Measurements from ENCODE around the gene LRFN3. TPM values are rescaled to one million over a fixed set of nuclear protein-coding genes. Genes with fewer than 3 reads are reported as not detected.
A peak's percentile ranks its signal among the peaks of the same experiment; 100 is the strongest.

The LRFN3 gene
- total RNA-seq, 1 experiment from 2014 or later = 20.6 TPM

- no peak for TF ChIP-seq E2F1 (CRISPR knock-in tag; IDR thresholded peaks at IDR 0.05)
- no peak for TF ChIP-seq TP53 (CRISPR knock-in tag; IDR thresholded peaks at IDR 0.05)
- TF ChIP-seq USF1 (CRISPR knock-in tag; IDR thresholded peaks at IDR 0.05) = peak; percentile 90
- TF ChIP-seq GTF2I (CRISPR knock-in tag; conservative IDR thresholded peaks at IDR 0.05) = no peak
- no peak for TF ChIP-seq ATF1 (CRISPR knock-in tag; IDR thresholded peaks at IDR 0.05)
- no peak for TF ChIP-seq RELA (CRISPR knock-in tag; IDR thresholded peaks at IDR 0.05; ENCODE audit: borderline replicate concordance)
- TF ChIP-seq ATF6 (CRISPR knock-in tag; IDR thresholded peaks at IDR 0.05) = no peak
- TF ChIP-seq NFE2L1 (CRISPR knock-in tag; IDR thresholded peaks at IDR 0.05) = no peak
- TF ChIP-seq SMAD3 (CRISPR knock-in tag; IDR thresholded peaks at IDR 0.05; ENCODE audit: borderline replicate concordance) = no peak
- TF ChIP-seq ZNF138 (CRISPR knock-in tag; conservative IDR thresholded peaks at IDR 0.05) = no peak
- no peak for TF ChIP-seq ZNF416 (CRISPR knock-in tag; IDR thresholded peaks at IDR 0.05)
- no peak for TF ChIP-seq PRRX2 (CRISPR knock-in tag; IDR thresholded peaks at IDR 0.05)
- no peak for TF ChIP-seq STAT6 (CRISPR knock-in tag; conservative IDR thresholded peaks at IDR 0.05; ENCODE audit: low read depth)
- TF ChIP-seq FOXP1 (CRISPR knock-in tag; IDR thresholded peaks at IDR 0.05; ENCODE audit: borderline replicate concordance) = no peak; the same call in 1 of the 2 replicates
- no peak for TF ChIP-seq EMX1 (CRISPR knock-in tag; IDR thresholded peaks at IDR 0.05)
Observed at GRCh38 chr19:35931161-35931873, 4.9 kb upstream of the LRFN3 start (continued).

GRCh38 chr19:35931874-35932202 lies 4.3 kb upstream of the LRFN3 start:
- TF ChIP-seq HMGXB4 (CRISPR knock-in tag; IDR thresholded peaks at IDR 0.05) = 0 out of 2 replicates have a peak, but pooled peaks have one; percentile 18
- TF ChIP-seq NR1H2 (CRISPR knock-in tag; IDR thresholded peaks at IDR 0.05) = no peak
- TF ChIP-seq ZNF423 (CRISPR knock-in tag; IDR thresholded peaks at IDR 0.05) = 0 out of 2 replicates have a peak, but pooled peaks have one; percentile 9
- TF ChIP-seq MXD4 (CRISPR knock-in tag; IDR thresholded peaks at IDR 0.05; ENCODE audit: borderline replicate concordance) = no peak
- TF ChIP-seq CTCF (IDR thresholded peaks at IDR 0.05) = peak; percentile 6; the same call in 1 of the 2 replicates
- peaks cover 25% of the 10 kb centered on the region for H3K4me1 Mint-ChIP-seq
- H3K27me3 Mint-ChIP-seq (ENCODE audit: low read depth) = peaks cover 1% of the 10 kb centered on the region; the same call in 1 of the 2 replicates
- H3K36me3 Mint-ChIP-seq = no peaks in the 10 kb centered on the region
- CTCF ChIA-PET = interaction anchor here (0.7 to 1.8 kb wide), 14 partner anchors 21 to 191 kb away, joined by 3 to 21 read pairs (median 6); partner anchors contain the start of genes APLP1, PSENEN and U2AF1L4
- peak; percentile 40 for ATAC-seq
- H3K4me3 Mint-ChIP-seq = peak overlapping the region; percentile 63
- H3K27ac Mint-ChIP-seq = peak overlapping the region; percentile 95
- DNase-seq (ENCODE audit: low spot score) = no peak
- no peaks in the 10 kb centered on the region for H3K9me3 Mint-ChIP-seq
- POLR2A ChIA-PET = interaction anchor here (1.5 kb wide), 1 partner anchor 53 kb away, joined by 7 read pairs; no protein-coding TSS in a partner anchor

Data from WTC11 (cell line).